ENCODE results near the gene GRK4. TPM values are rescaled to one million over a fixed set of nuclear protein-coding genes. Genes with fewer than 3 reads are reported as not detected.

The GRK4 gene
- total and polyA plus RNA-seq, 12 donors = 4.7 to 29.2 (median 8.0) TPM

DNA sequence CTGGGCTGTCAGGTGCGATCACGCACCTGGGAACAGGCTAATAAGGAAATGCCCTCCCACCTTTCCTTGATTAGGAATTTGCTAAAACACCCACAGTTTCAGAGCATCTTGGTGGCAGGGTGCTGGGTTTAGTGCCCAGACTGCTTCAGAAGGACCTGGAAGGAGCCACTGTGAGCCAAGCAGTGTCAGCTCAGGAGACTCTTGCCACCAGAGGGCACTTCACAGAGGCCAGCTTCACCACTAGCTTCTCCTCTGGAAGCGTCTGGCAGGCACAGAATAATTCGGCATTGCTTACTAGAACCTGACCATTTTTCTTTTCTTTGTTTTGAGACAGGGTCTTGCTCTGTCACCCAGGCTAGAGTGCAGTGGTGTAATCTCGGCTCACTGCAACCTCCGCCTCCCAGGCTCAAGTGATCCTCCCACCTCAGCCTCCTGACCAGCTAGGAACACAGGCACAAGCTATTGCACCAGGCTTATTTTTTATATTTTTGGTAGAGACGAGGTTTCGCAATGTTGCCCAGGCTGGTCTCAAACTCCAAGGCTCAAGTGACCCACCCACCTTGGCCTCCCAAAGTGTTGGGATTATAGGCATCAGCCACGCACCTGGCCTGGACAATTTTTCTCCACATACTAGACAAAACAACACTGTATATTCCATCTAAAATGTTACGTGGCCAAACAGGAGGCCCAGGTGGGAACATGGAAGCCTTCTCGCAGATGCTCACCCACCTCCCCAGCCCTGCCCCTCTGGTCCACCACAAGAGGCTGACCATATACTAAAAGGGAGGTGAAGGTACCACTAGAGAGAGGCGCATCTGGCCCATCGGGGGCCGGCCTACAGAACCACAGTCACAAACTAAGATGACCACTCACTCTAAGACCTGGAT is 14.2 kb upstream of the GRK4 start:
- Histone ChIP-seq H3K27me3 (no peaks in the 10 kb centered on the region), H3K4me1 (replicated peaks in 1 of 2) (no peaks in the 10 kb centered on the region), H3K27ac (no peak overlapping the region), H3K4me3 (no peak overlapping the region), H3K9me3 (replicated peaks in 1 of 3) (no peaks in the 10 kb centered on the region), H3K36me3 (replicated peaks in 1 of 2) (peaks cover 0 to 96% of the 10 kb centered on the region in 2 donors)
- TF ChIP-seq POLR2A (IDR thresholded peaks at IDR 0.05) = no peak
- TF ChIP-seq CTCF (IDR thresholded peaks at IDR 0.05) = peak; percentile 14 to 47 (median 42)
- peak in 5 of 7 donors; percentile 21 to 81 (median 65) for DNase-seq
- 85 to 91% (median 88%) methylated on average over 14 of the region's 14 CpGs for WGBS, 4 donors
- intact Hi-C loops (cut with DNase I) = no loop called here

GRCh38 chr4:2949782-2950125 is 13.6 kb upstream of the GRK4 start:
- intact Hi-C loops (cut with DNase I) = no loop called here
- no peak for DNase-seq
- Histone ChIP-seq H3K36me3 (replicated peaks in 1 of 2) (peaks cover 0 to 96% of the 10 kb centered on the region in 2 donors), H3K4me3 (no peak overlapping the region), H3K27ac (no peak overlapping the region), H3K9me3 (replicated peaks in 1 of 3) (no peaks in the 10 kb centered on the region), H3K27me3 (no peaks in the 10 kb centered on the region), H3K4me1 (replicated peaks in 1 of 2) (no peaks in the 10 kb centered on the region)
- 92 to 95% (median 94%) methylated on average over 11 of the region's 11 CpGs for WGBS, 4 donors
- TF ChIP-seq CTCF (IDR thresholded peaks at IDR 0.05) (no peak), POLR2A (IDR thresholded peaks at IDR 0.05) (no peak)

GRCh38 chr4:2950221-2950989 is 13.0 kb upstream of the GRK4 start:
- H3K9me3 ChIP-seq (replicated peaks in 1 of 3) = no peaks in the 10 kb centered on the region
- 89 to 91% (median 89%) methylated on average over 16 of the region's 16 CpGs for WGBS, 4 donors
- DNase-seq = peak in 1 of 7 donors; percentile 44
- H3K27ac ChIP-seq = no peak overlapping the region
- H3K27me3 ChIP-seq = no peaks in the 10 kb centered on the region
- H3K36me3 ChIP-seq (replicated peaks in 1 of 2) = peaks cover 0 to 91% of the 10 kb centered on the region in 2 donors
- H3K4me1 ChIP-seq (replicated peaks in 1 of 2) = no peaks in the 10 kb centered on the region
- TF ChIP-seq CTCF (IDR thresholded peaks at IDR 0.05) (no peak), POLR2A (IDR thresholded peaks at IDR 0.05) (no peak)
- intact Hi-C loops (cut with DNase I) = no loop called here
- H3K4me3 ChIP-seq = no peak overlapping the region

DNA sequence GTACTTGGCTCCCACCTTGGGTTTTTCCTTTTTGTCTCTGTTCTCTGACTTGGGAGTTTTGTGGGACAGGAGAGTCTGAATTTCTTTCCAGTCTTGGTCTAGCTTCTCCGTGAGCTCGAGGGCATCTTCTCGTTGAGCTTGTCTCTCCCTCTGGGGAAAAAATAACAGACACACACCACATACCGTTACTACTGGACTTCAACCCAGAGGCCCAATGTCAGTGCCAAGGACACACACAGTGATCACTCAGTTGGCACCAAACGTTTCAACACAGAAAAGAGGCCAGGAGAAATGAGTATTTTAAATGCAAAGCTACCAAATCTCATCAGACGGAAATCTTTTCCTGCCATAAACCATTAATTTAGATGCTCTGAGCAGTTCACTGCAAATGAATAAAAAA is 9.9 kb upstream of the GRK4 start:
- Histone ChIP-seq H3K9me3 (replicated peaks in 1 of 3) (no peaks in the 10 kb centered on the region), H3K4me1 (replicated peaks in 1 of 2) (peaks cover 0 to 9% of the 10 kb centered on the region in 2 donors), H3K36me3 (replicated peaks in 1 of 2) (peaks cover 0 to 85% of the 10 kb centered on the region in 2 donors), H3K27me3 (no peaks in the 10 kb centered on the region), H3K4me3 (no peak overlapping the region), H3K27ac (no peak overlapping the region)
- no peak for TF ChIP-seq POLR2A (IDR thresholded peaks at IDR 0.05)
- no peak for TF ChIP-seq CTCF (IDR thresholded peaks at IDR 0.05)
- 44 to 63% (median 54%) methylated on average over 6 of the region's 6 CpGs for WGBS, 4 donors
- peak in 2 of 7 donors; percentile 46 to 56 for DNase-seq
- intact Hi-C loops (cut with DNase I) = no loop called here
